Measurements from ENCODE around the gene ARL15.
"Not testable (repeated sequence)": the region's sequence is repeated elsewhere in the genome, so short reads cannot be mapped to it uniquely, and the experiment has no call there.

DNA sequence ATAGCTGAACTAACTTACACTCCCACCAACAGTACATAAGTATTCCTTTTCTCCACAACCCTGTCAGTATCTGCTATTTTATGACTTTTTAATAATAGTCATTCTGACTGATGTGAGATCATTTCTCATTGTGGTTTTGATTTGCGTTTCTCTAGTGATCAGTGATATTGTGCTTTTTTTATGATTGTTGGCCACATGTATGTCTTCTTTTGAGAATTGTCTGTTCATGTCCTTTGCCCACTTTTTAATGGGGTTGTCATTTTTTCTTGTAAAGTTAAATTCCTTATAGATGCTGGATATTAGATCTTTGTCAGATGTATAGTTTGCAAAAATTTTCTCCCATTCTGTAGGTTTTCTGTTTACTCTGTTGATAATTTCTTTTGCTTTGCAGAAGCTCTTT lies 42.2 kb upstream of the ARL15 start:
- TF ChIP-seq, protein P1, sequence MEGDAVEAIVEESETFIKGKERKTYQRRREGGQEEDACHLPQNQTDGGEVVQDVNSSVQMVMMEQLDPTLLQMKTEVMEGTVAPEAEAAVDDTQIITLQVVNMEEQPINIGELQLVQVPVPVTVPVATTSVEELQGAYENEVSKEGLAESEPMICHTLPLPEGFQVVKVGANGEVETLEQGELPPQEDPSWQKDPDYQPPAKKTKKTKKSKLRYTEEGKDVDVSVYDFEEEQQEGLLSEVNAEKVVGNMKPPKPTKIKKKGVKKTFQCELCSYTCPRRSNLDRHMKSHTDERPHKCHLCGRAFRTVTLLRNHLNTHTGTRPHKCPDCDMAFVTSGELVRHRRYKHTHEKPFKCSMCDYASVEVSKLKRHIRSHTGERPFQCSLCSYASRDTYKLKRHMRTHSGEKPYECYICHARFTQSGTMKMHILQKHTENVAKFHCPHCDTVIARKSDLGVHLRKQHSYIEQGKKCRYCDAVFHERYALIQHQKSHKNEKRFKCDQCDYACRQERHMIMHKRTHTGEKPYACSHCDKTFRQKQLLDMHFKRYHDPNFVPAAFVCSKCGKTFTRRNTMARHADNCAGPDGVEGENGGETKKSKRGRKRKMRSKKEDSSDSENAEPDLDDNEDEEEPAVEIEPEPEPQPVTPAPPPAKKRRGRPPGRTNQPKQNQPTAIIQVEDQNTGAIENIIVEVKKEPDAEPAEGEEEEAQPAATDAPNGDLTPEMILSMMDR (IDR thresholded peaks at IDR 0.05; ENCODE audit: borderline replicate concordance, extremely low read depth, low read length, poor library complexity, severe bottlenecking) = not testable (repeated sequence)
- TF ChIP-seq EZH2 (IDR thresholded peaks at IDR 0.05; ENCODE audit: borderline replicate concordance, low read depth, low read length, severe bottlenecking) = not testable (repeated sequence)
